ENCODE data around the gene KSR2.
"Not testable (repeated sequence)": the region's sequence is repeated elsewhere in the genome, so short reads cannot be mapped to it uniquely, and the experiment has no call there.

KSR2 gene

GRCh38 chr12:118011377-118011776, 42.6 kb upstream of the KSR2 start:
- no peaks in the 10 kb centered on the region for H3K9me2 ChIP-seq (replicated peaks; ENCODE audit: control insufficient read depth, low read length)
- no peaks in the 10 kb centered on the region for H4K20me1 ChIP-seq (ENCODE audit: control insufficient read depth, insufficient read depth, low read depth, low read length)
- peaks cover 6% of the 10 kb centered on the region for H3K27me3 ChIP-seq (ENCODE audit: control insufficient read depth, low read length)
- H3K4me1 ChIP-seq (ENCODE audit: control insufficient read depth, low read length), result peaks cover 5% of the 10 kb centered on the region
- TF ChIP-seq, protein P1, sequence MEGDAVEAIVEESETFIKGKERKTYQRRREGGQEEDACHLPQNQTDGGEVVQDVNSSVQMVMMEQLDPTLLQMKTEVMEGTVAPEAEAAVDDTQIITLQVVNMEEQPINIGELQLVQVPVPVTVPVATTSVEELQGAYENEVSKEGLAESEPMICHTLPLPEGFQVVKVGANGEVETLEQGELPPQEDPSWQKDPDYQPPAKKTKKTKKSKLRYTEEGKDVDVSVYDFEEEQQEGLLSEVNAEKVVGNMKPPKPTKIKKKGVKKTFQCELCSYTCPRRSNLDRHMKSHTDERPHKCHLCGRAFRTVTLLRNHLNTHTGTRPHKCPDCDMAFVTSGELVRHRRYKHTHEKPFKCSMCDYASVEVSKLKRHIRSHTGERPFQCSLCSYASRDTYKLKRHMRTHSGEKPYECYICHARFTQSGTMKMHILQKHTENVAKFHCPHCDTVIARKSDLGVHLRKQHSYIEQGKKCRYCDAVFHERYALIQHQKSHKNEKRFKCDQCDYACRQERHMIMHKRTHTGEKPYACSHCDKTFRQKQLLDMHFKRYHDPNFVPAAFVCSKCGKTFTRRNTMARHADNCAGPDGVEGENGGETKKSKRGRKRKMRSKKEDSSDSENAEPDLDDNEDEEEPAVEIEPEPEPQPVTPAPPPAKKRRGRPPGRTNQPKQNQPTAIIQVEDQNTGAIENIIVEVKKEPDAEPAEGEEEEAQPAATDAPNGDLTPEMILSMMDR (IDR thresholded peaks at IDR 0.05; ENCODE audit: low read depth, low read length, poor library complexity, severe bottlenecking), result no peak
- TF ChIP-seq EZH2phosphoT487 (IDR thresholded peaks at IDR 0.05; ENCODE audit: borderline replicate concordance, low read length), result no peak
- no peaks in the 10 kb centered on the region for H3F3A ChIP-seq (ENCODE audit: control insufficient read depth, insufficient read depth)
- H3K27ac ChIP-seq (ENCODE audit: low read depth, low read length), result no peak overlapping the region
- H3K4me3 ChIP-seq (ENCODE audit: low read length), result no peak overlapping the region
- no peaks in the 10 kb centered on the region for H3K36me3 ChIP-seq (ENCODE audit: control insufficient read depth, low read length)
- H3K4me2 ChIP-seq (ENCODE audit: low read length), result no peak overlapping the region
- H3K9me3 ChIP-seq (ENCODE audit: control insufficient read depth, insufficient read depth, low read length), result no peaks in the 10 kb centered on the region
- H3K79me2 ChIP-seq (ENCODE audit: control insufficient read depth, low read length), result no peaks in the 10 kb centered on the region

DNA sequence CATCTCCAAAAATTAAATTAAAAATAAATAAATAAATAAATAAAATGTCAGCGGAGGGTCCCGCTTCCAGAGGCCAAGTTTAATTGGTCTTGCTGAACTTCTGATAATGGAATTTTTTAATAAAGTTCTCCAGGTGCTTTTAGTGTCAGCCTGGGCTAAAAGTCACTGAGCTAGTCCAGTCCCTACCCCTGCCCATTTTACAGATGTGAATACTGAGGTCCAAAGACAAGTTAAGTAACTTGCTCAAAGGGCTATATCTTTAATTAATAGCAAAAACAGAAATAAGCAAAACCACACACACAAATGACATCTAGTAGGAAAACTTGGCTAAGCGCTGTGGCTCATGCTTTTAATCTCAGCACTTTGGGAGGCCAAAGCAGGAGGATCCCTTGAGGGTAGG, 42.1 kb upstream of the KSR2 start:
- TF ChIP-seq, protein P1 (IDR thresholded peaks at IDR 0.05; ENCODE audit: low read depth, low read length, poor library complexity, severe bottlenecking), result no peak
- Histone ChIP-seq H3K79me2 (ENCODE audit: control insufficient read depth, low read length) (no peaks in the 10 kb centered on the region), H3F3A (ENCODE audit: control insufficient read depth, insufficient read depth) (no peaks in the 10 kb centered on the region), H3K27ac (ENCODE audit: low read depth, low read length) (no peak overlapping the region), H3K36me3 (ENCODE audit: control insufficient read depth, low read length) (no peaks in the 10 kb centered on the region), H3K4me1 (ENCODE audit: control insufficient read depth, low read length) (0 out of 2 replicates have a peak, but pooled peaks cover under 1% of the 10 kb centered on the region), H4K20me1 (ENCODE audit: control insufficient read depth, insufficient read depth, low read depth, low read length) (no peaks in the 10 kb centered on the region), H3K9me3 (ENCODE audit: control insufficient read depth, insufficient read depth, low read length) (no peaks in the 10 kb centered on the region), H3K27me3 (ENCODE audit: control insufficient read depth, low read length) (peaks cover 6% of the 10 kb centered on the region), H3K4me3 (ENCODE audit: low read length) (no peak overlapping the region), H3K9me2 (replicated peaks; ENCODE audit: control insufficient read depth, low read length) (no peaks in the 10 kb centered on the region), H3K4me2 (ENCODE audit: low read length) (no peak overlapping the region)

DNA sequence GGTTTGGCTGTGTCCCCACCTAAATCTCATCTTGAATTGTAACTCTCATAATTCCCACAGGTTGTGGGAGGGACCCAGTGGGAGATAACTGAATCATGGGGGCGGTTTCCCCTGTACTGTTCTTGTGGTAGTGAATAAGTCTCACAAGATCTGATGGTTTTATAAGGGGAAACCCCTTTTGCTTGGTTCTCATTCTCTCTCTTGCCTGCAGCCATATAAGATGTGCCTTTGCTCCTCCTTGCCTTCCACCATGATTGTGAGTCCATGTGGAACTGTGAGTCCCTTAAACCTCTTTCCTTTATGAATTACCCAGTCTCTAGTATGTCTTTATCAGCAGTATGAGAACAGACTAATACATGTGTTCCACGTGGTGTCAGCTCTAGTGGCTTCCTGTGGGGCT, 31.0 kb upstream of the KSR2 start:
- H3K4me2 ChIP-seq (ENCODE audit: low read length); H3K4me3 ChIP-seq (ENCODE audit: low read length); H3K4me1 ChIP-seq (ENCODE audit: control insufficient read depth, low read length); H3K79me2 ChIP-seq (ENCODE audit: control insufficient read depth, low read length); H3K9me3 ChIP-seq (ENCODE audit: control insufficient read depth, insufficient read depth, low read length); H3K27ac ChIP-seq (ENCODE audit: low read depth, low read length); H3K27me3 ChIP-seq (ENCODE audit: control insufficient read depth, low read length); H3K9me2 ChIP-seq (replicated peaks; ENCODE audit: control insufficient read depth, low read length); H3K36me3 ChIP-seq (ENCODE audit: control insufficient read depth, low read length); H3F3A ChIP-seq (ENCODE audit: control insufficient read depth, insufficient read depth); H4K20me1 ChIP-seq (ENCODE audit: control insufficient read depth, insufficient read depth, low read depth, low read length): not testable (repeated sequence)

DNA sequence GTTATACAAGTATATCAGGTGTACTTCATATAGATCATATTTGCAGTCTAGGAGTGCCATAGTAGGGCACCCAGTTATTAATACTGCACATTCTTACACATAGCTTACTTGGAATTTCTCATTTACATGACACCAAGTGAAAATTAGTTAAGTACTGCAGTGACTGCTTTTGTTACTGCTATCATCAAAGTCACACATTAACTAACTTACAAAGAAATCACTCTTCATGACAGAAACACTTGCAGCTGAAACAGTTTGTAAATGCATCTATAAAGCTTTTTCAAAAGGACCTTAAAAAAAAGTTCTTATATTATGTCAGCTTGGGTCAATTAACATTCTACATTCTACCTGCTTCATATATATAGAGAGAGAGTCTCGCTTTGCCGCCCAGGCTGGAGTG, 29.9 kb upstream of the KSR2 start:
- Histone ChIP-seq H3K9me3 (ENCODE audit: control insufficient read depth, insufficient read depth, low read length) (no peaks in the 10 kb centered on the region), H3K4me2 (ENCODE audit: low read length) (no peak overlapping the region), H3K9me2 (replicated peaks; ENCODE audit: control insufficient read depth, low read length) (no peaks in the 10 kb centered on the region), H3K4me3 (ENCODE audit: low read length) (no peak overlapping the region), H3K36me3 (ENCODE audit: control insufficient read depth, low read length) (no peaks in the 10 kb centered on the region), H4K20me1 (ENCODE audit: control insufficient read depth, insufficient read depth, low read depth, low read length) (no peaks in the 10 kb centered on the region), H3K4me1 (ENCODE audit: control insufficient read depth, low read length) (no peaks in the 10 kb centered on the region), H3K79me2 (ENCODE audit: control insufficient read depth, low read length) (no peaks in the 10 kb centered on the region), H3K27ac (ENCODE audit: low read depth, low read length) (no peak overlapping the region), H3F3A (ENCODE audit: control insufficient read depth, insufficient read depth) (no peaks in the 10 kb centered on the region), H3K27me3 (ENCODE audit: control insufficient read depth, low read length) (peaks cover 10% of the 10 kb centered on the region; the same call in 1 of the 2 replicates)
- TF ChIP-seq, protein P1 (IDR thresholded peaks at IDR 0.05; ENCODE audit: low read depth, low read length, poor library complexity, severe bottlenecking), result no peak
- no peak for TF ChIP-seq EZH2phosphoT487 (IDR thresholded peaks at IDR 0.05; ENCODE audit: borderline replicate concordance, low read length)
